GM19043 (cell line): ENCODE results near the gene RBMS3.

Experiments
- ATAC-seq: cut with Tn5 transposase; IDR thresholded peaks from one replicate; pipeline ENCODE4 v1.9.1; 2021; ENCODE audit warnings: low read depth; ENCODE audit not compliant: unreplicated experiment

Gene RBMS3

DNA sequence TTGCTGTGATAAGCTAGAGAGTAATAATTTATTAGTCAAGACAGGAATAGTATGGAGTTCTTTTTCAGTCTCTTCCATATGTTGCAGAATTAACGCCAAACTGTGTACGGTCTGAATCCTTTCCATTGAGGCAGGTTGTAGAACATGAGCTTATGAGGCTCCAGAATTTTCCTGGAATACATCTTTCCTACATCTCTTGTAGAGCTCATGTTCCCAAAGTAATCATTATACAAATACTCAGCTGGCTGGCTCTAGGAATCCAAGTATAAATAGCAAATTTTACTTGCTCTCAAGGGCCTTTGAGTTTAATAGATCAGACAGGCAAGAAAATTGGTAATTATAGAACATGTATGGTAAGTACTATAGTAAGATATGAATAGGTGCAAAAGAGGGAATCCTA, 419.4 kb downstream of the RBMS3 start:
- no peak for ATAC-seq

DNA sequence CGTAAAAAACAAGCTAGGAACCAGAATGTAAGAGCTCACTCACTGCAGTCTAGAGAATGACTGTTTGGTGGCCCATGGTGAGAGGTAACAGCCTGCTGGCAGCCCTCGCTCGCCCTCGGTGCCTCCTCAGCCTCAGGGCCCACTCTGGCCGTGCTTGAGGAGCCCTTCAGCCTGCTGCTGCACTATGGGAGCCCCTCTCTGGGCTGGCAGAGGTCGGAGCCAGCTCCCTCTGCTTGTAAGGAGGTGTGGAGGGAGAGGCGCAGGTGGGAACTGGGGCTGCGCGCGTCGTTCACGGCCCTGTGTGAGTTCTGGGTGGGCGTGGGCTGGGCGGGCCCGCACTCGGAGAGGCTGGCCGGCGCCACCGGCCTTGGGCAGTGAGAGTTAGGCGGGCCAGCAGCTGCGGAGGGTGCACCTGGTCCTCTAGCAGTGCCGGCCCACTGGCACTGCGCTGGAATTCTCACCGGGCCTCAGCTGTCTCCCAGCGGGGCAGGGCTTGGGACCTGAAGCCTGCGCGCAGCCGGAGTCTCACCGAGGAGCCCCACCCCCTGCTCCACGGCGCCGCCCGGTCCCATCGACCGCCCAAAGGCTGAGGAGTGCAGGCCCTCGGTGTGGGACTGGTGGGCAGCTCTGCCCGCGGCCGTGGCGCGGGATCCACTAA, 420.6 kb downstream of the RBMS3 start:
- ATAC-seq: no peak

- ATAC-seq: no peak
Measured at GRCh38 chr3:29705906-29706844, 425.3 kb downstream of the RBMS3 start.

GRCh38 chr3:29708884-29709283, 428.0 kb downstream of the RBMS3 start:
- ATAC-seq: no peak

DNA sequence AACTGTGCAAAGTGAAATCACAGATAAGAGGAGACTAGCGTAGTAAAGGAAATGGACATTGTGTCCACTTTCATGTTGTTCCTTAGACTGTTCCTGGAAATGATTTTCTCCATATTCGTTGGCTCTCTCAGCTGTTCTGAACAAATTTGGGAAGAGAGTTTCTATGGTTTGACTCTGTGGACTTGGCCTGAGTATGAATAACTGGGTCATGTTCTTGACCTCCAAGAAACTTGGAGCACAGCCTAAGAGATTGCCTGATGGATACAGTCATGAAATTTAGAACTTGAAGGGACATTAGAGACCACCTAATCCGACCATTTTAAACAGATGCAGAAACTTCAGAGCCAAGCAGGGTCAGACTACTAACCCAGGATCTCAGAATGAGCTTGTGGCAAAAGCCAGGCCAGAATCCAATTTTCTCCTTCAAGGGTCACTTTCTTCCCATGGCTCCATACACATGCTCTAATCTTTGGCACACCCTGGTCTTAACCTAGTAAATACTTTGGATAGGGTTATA, 430.4 kb downstream of the RBMS3 start:
- ATAC-seq: no peak

DNA sequence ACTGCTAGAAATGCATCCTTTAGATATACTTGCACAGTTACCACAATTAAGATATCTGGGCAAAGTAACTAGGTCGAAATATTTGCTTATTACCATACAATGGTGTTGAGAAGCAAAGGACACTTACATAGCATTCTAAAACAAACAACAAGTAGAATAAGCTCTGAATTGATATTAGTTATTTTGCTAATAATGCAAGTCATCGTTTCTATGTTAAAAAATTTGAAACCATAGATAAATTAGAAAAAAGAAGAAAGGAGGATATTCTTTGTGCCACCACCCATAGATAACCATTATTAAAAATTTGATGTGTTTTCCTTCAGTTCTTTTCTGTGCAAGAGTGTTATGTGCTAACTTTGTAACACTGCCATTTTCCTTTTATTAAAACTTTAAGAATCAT, 435.3 kb downstream of the RBMS3 start:
- ATAC-seq: no peak

- no peak for ATAC-seq
Measured at GRCh38 chr3:29718661-29719065, 437.8 kb downstream of the RBMS3 start.

GRCh38 chr3:29720665-29721064, 439.8 kb downstream of the RBMS3 start:
- ATAC-seq: no peak

DNA sequence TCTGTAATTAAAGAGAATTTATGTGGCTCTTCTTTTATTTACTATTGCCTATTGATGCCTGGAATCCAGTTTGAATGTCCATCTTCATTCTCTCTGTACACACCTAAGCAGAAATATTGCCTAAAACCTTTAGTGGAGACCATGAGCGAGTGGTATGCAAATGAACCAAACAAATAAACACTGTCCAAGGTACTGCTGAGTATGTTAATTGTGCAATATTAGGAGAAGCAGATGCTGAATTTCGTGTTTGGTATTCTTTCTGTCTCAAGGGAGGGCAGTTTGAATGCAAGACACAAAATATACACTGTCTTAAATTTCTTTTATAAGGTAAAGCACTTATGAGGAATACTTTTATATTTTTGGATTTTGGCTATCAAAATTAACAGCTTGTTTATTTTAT, 440.9 kb downstream of the RBMS3 start:
- ATAC-seq: no peak

DNA sequence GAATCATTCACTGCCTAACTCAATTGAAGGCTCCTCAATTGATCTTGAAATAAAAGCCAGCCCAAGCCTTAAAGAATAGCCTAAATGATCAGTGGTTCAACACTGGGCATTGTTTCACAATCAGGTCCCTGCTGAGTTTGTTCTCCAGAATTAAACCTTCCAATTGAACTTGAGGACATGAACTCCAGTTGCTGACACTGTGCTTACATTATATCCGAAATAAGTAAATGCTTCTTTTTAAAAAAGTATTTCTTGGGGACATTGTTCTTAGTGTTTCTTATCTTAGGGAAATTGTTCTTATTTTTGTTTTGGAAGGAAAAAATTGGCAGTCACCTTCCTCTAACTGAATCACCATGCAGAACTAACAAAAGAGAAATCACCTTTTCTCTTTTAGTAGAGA, 450.2 kb downstream of the RBMS3 start:
- no peak for ATAC-seq

GRCh38 chr3:29741231-29741630, 460.4 kb downstream of the RBMS3 start:
- ATAC-seq: no peak

GRCh38 chr3:29745232-29745870, 464.5 kb downstream of the RBMS3 start:
- no peak for ATAC-seq

GRCh38 chr3:29746163-29746760, 465.4 kb downstream of the RBMS3 start:
- no peak for ATAC-seq

DNA sequence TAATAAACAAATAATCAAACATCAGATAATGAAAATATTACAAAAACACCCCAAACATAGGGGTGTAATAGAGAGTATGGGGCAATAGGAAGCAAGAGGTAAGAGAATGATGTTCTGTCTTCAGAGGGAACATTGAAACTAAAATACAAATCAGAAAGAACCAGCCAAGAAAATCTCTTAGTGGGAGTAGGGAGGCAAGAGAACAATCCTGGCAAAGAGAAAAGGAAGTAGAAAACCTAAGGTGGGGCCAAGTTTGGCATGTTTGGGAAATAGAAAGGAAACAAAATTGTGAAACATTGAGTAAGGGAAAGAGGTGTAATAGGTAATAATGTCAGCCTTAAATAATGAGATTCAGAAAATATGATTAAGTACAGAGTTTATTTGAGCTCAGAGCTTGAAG, 467.1 kb downstream of the RBMS3 start:
- no peak for ATAC-seq

- ATAC-seq: no peak
Measured at GRCh38 chr3:29751647-29752314, 470.9 kb downstream of the RBMS3 start.

DNA sequence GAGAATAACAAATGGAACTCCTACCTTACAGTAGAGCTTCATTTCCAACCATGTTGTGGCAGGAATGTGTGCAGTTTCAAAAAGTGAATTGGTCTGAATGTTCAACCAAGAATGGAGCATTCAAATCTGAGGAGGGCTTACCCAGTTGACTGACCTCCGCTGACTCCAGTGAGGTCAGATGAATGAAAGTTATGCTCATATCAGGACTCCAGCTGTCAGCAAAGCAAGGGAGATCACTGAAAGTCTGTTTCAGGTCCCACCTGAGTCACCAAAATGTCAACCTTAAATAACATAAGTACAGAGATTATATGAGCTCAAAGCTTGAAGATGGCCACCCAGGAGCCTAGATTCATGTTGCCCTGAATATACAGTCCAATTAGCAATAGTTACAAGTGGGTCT, 473.5 kb downstream of the RBMS3 start:
- ATAC-seq: no peak

DNA sequence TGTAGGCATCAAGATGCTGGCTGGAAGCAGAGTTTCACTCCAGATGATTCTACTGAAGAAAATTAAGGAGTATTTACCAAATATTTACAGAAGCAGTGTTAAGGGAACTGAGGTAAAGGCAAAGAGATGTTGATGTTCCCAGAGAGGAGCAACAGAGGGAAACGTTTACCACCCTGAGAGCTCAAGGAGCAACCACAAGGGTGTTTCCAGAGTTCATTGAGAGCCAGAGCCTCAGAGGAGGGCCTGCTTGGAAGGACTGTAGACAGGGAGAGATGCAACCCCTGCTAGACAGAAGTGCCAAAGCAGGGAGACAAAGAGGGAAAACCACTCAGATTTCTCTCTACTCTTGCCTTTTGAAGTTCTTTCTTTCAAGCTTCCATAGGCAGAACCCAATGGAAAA, 474.5 kb downstream of the RBMS3 start:
- no peak for ATAC-seq

- no peak for ATAC-seq
Measured at GRCh38 chr3:29757054-29757777, 476.3 kb downstream of the RBMS3 start.

GRCh38 chr3:29758108-29758433, 477.2 kb downstream of the RBMS3 start:
- no peak for ATAC-seq
